ENCODE data around the gene EGFL7.

GRCh38 chr9:136683173-136683745 lies 20.5 kb downstream of the EGFL7 start:
- TF ChIP-seq CTCF (conservative IDR thresholded peaks at IDR 0.05) (no peak), ZFX (IDR thresholded peaks at IDR 0.05) (no peak)
